Tibial nerve (tissue), 4 donors: Measurements from ENCODE around the gene CARMIL1.

Experiments
- EP300 ChIP-seq, 2 donors: sonication (generic); formaldehyde crosslinking; IDR thresholded peaks; one replicate each; pipeline ENCODE4 v1.6.1; 2017; ENCODE audit warnings: antibody characterized with exemption in 2 of 2, mild to moderate bottlenecking in 1 of 2
- POLR2A ChIP-seq, 2 donors: fragments of 450-650 bp; IDR thresholded peaks; one replicate each; pipeline ENCODE4 v1.6.1; 2017; ENCODE audit warnings: antibody characterized with exemption in 2 of 2, mild to moderate bottlenecking in 2 of 2, moderate library complexity in 2 of 2
- TF ChIP-seq, protein P1 (sequence below), 5 experiments: fragments of 200-600 bp in 3 of 5; fragments of 450-650 bp in 2 of 5; sonication (generic) in 3 of 5; IDR thresholded peaks; one replicate each; pipeline ENCODE4 v1.5.1; 2016 to 2019; ENCODE audit warnings: antibody characterized with exemption in 5 of 5, mild to moderate bottlenecking in 3 of 5, moderate library complexity in 2 of 5

DNA sequence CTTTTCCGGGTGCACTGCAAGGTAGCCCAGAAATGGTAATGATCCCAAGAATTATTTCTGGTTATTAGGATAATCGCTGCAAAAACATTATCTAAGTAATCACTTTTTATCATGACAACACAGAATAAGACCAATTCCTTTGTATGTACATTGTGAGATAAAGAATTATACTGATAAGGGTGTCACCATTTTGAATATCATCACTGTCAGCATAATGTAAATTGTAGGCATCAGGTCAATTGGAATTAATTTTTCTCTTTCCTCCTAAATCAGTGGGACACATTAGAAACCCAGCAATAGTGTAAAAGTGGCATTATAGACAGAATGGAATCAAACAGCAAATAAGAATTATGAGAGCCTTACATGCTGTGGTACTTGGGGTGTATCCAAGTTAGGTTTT, 189.7 kb downstream of the CARMIL1 start:
- TF ChIP-seq, protein P1, sequence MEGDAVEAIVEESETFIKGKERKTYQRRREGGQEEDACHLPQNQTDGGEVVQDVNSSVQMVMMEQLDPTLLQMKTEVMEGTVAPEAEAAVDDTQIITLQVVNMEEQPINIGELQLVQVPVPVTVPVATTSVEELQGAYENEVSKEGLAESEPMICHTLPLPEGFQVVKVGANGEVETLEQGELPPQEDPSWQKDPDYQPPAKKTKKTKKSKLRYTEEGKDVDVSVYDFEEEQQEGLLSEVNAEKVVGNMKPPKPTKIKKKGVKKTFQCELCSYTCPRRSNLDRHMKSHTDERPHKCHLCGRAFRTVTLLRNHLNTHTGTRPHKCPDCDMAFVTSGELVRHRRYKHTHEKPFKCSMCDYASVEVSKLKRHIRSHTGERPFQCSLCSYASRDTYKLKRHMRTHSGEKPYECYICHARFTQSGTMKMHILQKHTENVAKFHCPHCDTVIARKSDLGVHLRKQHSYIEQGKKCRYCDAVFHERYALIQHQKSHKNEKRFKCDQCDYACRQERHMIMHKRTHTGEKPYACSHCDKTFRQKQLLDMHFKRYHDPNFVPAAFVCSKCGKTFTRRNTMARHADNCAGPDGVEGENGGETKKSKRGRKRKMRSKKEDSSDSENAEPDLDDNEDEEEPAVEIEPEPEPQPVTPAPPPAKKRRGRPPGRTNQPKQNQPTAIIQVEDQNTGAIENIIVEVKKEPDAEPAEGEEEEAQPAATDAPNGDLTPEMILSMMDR (IDR thresholded peaks at IDR 0.05): no peak
- TF ChIP-seq EP300 (IDR thresholded peaks at IDR 0.05) (no peak), POLR2A (IDR thresholded peaks at IDR 0.05) (no peak)
